HG02571 (cell line): ENCODE measurements around the gene EPN1.
"Not testable (repeated sequence)": the region's sequence is repeated elsewhere in the genome, so short reads cannot be mapped to it uniquely, and the experiment has no call there.

Experiments used
- ATAC-seq: cut with Tn5 transposase; IDR thresholded peaks from one replicate; pipeline ENCODE4 v1.9.1; 2021; ENCODE audit warnings: mild to moderate bottlenecking, moderate library complexity; ENCODE audit not compliant: unreplicated experiment

Gene EPN1

DNA sequence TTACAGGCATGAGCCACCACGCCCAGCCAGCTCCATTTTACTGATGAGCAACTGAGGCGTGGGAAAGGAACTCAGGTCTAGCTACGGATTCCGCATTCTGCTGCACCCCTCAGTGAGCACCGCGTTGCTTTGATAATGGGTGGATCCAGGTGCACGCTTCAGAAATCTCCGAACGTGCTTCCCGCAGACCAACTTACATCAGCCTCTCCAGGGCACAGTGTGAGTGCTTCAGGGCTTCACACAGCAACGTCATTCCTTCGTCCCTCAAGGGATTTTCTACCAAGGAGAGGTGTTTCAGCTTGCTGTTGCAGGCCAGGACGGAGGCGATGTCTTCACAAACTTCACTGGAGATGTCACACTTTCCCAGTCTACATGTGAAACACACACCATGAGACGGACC is 41.5 kb downstream of the EPN1 start:
- no peak for ATAC-seq

DNA sequence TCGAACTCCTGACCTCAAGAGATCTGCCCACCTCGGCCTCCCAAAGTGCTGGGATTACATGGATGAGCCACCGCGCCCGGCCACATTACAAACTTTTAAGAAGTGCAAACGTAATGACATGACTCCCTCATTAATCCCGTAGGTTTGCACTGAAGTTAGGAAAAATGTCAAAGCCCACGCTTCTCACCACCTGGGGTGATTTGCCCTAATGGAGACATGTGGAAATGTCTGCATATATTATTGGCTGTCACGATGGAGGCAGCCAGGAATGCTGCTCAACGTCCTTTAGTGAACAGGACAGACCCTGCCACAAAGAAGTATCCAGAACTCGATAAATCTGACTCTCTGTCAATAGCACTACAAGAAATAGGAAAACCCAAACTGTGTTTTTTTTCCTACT is 42.2 kb downstream of the EPN1 start:
- ATAC-seq: no peak

DNA sequence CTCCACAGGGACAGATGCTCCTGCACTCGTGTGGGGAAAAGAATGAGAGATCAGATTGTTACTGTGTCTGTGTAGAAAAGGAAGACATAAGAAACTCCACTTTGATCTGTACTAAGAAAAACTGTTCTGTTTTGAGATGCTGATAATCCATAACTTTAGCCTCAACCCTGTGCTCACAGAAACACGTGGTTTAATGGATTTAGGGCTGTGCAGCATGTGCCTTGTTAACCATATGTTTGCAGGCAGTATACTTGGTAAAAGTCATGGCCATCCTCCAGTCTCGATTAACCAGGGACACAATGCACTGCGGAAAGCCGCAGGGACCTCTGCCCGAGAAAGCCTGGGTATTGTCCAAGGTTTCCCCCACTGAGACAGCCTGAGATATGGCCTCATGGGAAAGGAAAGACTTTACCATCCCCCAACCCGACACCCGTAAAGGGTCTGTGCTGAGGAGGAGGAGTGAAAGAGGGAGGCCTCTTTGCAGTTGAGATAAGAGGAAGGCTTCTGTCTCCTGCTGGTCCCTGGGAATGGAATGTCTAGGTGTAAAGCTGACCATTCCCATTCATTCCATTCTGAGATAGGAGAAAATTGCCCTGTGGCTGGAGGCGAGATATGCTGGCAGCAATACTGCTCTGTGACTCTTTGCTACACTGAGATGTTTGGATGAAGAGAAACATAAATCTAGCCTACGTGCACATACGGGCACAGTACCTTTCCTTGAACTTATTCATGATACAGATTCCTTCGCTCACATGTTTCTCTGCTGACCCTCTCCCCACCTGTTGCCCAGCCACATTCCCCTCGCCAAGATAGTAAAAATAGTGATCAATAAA is 43.1 kb downstream of the EPN1 start:
- not testable (repeated sequence) for ATAC-seq

DNA sequence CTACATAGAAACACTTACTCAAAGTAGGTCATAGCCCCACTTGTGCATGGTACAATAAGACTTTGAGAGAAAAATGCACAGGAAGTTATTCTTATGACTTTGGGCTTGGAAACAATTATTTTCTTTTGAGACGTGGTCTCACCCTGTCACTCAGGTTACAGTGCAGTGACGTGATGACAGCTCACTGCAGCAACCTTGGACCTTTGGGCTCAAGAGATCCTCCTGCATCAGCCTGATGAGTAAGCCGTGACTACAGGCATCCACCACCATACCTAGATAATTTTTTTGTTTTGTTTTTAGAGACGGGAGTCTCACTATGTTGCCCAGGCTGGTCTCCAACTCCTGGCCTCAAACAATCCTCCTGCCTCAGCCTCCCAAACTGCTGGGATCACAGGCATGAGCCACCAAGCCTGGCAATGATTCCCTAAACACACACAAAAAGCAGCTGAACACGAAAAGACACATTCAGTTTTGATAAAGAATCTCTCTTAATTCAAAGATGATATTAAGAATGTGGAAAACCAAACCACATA is 45.3 kb downstream of the EPN1 start:
- no peak for ATAC-seq

DNA sequence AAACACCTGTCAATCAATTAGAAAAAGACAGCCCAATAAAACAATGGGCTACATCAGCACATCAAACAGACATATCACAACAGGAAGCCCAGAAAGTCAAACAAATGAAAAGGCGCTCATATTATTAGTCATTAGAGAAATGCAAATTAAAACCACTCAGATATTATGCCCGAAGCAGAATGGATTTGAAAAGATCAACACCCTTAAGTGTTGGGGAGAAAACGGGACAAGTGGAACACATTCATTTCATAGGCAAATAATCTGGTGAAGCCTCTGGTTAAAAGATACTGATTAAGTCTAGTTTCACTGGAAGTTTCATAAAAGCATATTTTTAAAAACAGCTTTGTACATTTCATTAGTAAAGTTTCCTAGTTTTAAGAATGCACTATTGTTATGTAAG is 45.8 kb downstream of the EPN1 start:
- ATAC-seq: no peak

DNA sequence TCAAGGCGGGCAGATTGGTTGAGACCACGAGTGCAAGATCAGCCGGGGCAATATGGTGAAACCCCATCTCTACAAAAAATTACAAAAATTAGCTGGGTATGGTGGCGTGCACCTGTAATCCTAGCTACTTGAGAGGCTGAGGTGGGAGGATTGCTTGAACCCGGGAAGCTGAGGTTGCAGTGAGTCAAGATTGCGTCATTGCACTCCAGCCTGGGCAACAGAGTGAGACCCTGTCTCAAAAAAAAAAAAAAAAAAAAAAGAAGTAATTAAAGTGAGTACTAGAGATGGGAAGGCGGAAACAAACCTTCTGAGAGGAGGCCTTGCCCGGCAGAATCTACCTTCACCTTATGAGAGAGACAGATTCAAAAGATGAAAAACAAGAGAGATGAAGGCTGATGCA is 48.5 kb downstream of the EPN1 start:
- no peak for ATAC-seq

DNA sequence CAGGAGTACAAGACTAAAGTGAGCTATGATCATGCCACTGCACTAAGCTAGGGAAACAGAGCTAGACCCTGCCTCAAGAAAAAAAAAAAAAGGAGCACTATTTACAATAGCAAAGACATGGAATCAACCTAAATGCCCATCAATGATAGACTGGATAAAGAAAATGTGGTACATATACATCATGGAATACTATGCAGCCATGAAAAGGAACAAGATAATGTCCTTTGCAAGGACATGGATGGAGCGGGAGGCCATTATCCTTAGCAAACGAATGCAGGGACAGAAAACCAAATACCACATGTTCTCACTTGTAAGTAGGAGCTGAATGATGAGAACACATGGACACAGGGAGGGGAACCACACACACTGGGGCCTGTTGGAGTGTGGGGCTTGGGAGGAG is 55.4 kb downstream of the EPN1 start:
- not testable (repeated sequence) for ATAC-seq

DNA sequence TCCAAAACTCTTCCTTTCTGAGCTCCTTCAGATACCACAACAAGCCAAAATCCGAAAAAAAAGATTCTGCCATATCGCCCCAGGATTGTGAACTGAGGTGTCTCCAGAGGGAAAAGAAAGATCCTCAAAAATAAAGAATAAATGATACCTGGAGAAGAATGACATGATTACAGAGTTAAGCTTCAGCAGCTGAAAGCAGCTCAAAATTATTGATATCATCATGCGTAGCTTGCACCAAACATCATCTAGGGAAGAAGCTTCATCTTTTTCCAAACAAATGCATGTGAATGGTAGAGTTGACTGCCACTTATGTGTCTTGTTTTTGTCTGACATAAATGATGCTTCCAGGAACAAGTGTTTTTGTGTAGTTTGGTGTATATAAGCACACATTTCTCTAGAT is 63.3 kb downstream of the EPN1 start, which contains the start of gene NLRP9:
Gene NLRP9 (minus strand): TSS at position 101 of the 400 bp plus-strand sequence. CDS start 28 bp downstream, at position 73.
- no peak for ATAC-seq

DNA sequence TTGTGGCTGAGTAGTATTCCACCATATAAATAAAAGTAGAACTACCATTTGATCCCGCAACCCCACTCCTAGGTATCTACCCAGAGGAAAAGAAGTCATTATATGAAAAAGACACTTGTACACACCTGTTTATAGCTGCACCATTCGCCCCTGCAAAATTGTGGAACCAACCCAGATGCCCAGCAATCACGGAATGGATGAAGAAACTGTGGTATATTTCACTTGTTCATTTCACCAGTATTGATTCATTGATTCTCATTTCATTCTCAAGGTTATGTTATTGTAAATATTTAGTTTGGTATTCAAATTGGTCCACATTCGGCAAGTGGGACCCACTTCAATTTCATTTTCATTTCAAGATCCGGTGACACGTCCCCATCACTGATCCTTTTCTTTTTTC is 75.7 kb downstream of the EPN1 start:
- ATAC-seq: no peak

DNA sequence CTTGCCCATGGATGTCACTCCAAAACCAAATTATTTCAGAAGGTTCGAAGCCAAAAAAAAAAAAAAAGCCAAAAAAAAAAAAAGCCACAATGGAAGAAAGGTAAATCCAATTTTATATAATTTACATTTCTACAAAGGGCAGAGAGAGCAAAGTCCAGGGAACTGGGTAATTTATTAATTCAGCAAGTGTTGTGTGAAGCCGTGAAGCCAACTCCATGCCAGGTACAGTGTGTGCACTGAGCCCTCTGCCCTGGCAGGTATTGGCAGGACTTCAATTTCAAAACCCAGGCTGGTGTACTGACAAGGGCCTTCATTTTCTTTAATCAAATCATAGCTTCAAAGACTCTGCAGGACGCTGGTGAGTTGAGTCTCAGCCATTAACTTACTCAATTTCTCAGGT is 78.4 kb downstream of the EPN1 start:
- ATAC-seq: no peak

DNA sequence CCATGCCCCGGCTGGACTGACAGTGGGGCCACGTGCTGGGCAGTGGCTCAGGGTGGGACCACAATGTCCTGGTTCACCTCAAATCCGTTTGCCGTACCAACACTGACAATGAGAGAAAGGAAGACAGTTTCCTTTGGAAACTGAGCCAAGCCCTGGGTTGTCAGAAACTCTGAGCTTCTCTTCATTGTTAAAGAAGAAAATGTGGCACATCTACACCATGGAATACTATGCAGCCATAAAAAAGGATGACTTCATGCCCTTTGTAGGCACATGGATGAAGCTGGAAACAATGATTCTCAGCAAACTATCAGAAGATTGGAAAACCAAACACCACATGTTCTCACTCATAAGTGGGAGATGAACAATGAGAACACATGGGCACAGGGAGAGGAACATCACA is 81.8 kb downstream of the EPN1 start:
- ATAC-seq: not testable (repeated sequence)

DNA sequence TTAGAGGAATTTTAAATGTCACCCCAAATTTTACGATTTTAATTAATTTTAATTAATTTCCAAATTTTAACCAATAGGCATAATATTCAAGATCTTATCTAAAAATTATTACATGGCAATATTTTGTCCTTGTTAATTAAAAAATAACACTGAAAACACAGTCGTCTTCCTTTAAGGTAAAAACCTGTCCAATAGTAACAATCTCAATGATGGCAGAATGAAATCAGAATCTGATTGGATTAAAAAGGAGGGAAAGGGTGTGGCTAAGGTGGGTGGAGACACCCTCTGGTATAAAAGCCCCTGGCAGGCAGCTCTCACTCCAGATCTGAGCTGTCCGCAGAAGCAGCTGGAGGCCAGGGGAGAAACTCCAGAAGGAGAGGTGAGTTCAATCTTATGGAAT is 83.8 kb downstream of the EPN1 start, which contains the start of gene RFPL4A:
Gene RFPL4A (plus strand): TSS at position 301 of the 400 bp plus-strand sequence. CDS start 2,704 bp downstream, outside the sequence.
- ATAC-seq: not testable (repeated sequence)
